ENCODE results near the gene RAB11FIP4. TPM values are rescaled to one million over a fixed set of nuclear protein-coding genes. Genes with fewer than 3 reads are reported as not detected.

The RAB11FIP4 gene
- polyA plus RNA-seq, 1 of the 3 experiments (the other 2 are of a cell fraction), result 9.4 TPM

DNA sequence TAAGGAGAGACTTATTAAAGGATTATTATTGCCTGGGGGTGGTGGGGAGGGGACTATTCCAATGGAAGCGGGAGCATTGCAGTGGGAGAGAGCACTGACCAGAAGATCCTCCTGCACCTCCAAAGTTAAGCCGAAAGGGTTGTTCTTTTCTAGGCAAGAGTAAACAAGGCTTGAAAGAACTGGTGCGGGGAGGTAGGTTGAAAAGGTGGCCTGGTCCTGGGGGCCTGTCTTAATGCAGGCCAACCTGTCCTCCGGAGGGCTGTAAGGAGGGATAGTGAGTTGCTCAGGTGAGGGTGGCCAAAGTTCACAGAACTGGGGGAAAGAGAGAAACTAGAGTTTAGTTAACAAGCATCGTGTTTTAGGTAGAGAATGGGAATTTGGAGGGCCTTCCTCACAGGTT is 65.3 kb downstream of the RAB11FIP4 start:
- Histone ChIP-seq H2AFZ (ENCODE audit: low read depth) (no peak overlapping the region), H3K4me1 (ENCODE audit: control insufficient read depth in 1 of 2, insufficient read depth in 2 of 2, low read depth in 1 of 2, low read length in 1 of 2) (no peaks in the 10 kb centered on the region; a peak in 1 of 4 replicates), H3K27me3 (ENCODE audit: insufficient read depth) (no peaks in the 10 kb centered on the region), H3K9me3 (no peaks in the 10 kb centered on the region), H3K9ac (no peak overlapping the region), H4K20me1 (ENCODE audit: insufficient read depth) (no peaks in the 10 kb centered on the region), H3K36me3 (replicated peaks in 1 of 2; ENCODE audit: control insufficient read depth in 1 of 2, insufficient read depth in 2 of 2, low read length in 1 of 2) (no peaks in the 10 kb centered on the region), H3F3A (replicated peaks; ENCODE audit: insufficient read depth) (no peaks in the 10 kb centered on the region), H3K9me2 (no peaks in the 10 kb centered on the region), H3K4me3 (ENCODE audit: low read depth in 2 of 2, low read length in 1 of 2) (no peak overlapping the region), H3K79me2 (ENCODE audit: insufficient read depth) (no peaks in the 10 kb centered on the region), H3K4me2 (no peak overlapping the region), H3K27ac (ENCODE audit: low read depth in 2 of 2, low read length in 1 of 2) (no peak overlapping the region)
- ChIA-PET POLR2A (no interaction called here), CTCF (interaction anchor here (3.0 kb wide), 1 partner anchor 68 kb away, joined by 10 read pairs; no protein-coding TSS in a partner anchor)
- TF ChIP-seq, protein P1, sequence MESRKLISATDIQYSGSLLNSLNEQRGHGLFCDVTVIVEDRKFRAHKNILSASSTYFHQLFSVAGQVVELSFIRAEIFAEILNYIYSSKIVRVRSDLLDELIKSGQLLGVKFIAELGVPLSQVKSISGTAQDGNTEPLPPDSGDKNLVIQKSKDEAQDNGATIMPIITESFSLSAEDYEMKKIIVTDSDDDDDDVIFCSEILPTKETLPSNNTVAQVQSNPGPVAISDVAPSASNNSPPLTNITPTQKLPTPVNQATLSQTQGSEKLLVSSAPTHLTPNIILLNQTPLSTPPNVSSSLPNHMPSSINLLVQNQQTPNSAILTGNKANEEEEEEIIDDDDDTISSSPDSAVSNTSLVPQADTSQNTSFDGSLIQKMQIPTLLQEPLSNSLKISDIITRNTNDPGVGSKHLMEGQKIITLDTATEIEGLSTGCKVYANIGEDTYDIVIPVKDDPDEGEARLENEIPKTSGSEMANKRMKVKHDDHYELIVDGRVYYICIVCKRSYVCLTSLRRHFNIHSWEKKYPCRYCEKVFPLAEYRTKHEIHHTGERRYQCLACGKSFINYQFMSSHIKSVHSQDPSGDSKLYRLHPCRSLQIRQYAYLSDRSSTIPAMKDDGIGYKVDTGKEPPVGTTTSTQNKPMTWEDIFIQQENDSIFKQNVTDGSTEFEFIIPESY (IDR thresholded peaks at IDR 0.05; ENCODE audit: borderline replicate concordance, low read depth), result no peak
- TF ChIP-seq MEF2A (IDR thresholded peaks at IDR 0.05; ENCODE audit: borderline replicate concordance, low read depth), result no peak
- no peak for TF ChIP-seq NRF1 (IDR thresholded peaks at IDR 0.05; ENCODE audit: low read depth, low read length)
- no peak for TF ChIP-seq EP300 (IDR thresholded peaks at IDR 0.05; ENCODE audit: borderline replicate concordance in 1 of 2, low read depth in 1 of 2, low read length in 1 of 2)
- no peak for TF ChIP-seq TCF12 (IDR thresholded peaks at IDR 0.05)
- TF ChIP-seq, protein P2, sequence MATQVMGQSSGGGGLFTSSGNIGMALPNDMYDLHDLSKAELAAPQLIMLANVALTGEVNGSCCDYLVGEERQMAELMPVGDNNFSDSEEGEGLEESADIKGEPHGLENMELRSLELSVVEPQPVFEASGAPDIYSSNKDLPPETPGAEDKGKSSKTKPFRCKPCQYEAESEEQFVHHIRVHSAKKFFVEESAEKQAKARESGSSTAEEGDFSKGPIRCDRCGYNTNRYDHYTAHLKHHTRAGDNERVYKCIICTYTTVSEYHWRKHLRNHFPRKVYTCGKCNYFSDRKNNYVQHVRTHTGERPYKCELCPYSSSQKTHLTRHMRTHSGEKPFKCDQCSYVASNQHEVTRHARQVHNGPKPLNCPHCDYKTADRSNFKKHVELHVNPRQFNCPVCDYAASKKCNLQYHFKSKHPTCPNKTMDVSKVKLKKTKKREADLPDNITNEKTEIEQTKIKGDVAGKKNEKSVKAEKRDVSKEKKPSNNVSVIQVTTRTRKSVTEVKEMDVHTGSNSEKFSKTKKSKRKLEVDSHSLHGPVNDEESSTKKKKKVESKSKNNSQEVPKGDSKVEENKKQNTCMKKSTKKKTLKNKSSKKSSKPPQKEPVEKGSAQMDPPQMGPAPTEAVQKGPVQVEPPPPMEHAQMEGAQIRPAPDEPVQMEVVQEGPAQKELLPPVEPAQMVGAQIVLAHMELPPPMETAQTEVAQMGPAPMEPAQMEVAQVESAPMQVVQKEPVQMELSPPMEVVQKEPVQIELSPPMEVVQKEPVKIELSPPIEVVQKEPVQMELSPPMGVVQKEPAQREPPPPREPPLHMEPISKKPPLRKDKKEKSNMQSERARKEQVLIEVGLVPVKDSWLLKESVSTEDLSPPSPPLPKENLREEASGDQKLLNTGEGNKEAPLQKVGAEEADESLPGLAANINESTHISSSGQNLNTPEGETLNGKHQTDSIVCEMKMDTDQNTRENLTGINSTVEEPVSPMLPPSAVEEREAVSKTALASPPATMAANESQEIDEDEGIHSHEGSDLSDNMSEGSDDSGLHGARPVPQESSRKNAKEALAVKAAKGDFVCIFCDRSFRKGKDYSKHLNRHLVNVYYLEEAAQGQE (IDR thresholded peaks at IDR 0.05; ENCODE audit: low read depth, low read length), result no peak
- no peak for TF ChIP-seq ELF1 (IDR thresholded peaks at IDR 0.05)
- TF ChIP-seq, protein P3, sequence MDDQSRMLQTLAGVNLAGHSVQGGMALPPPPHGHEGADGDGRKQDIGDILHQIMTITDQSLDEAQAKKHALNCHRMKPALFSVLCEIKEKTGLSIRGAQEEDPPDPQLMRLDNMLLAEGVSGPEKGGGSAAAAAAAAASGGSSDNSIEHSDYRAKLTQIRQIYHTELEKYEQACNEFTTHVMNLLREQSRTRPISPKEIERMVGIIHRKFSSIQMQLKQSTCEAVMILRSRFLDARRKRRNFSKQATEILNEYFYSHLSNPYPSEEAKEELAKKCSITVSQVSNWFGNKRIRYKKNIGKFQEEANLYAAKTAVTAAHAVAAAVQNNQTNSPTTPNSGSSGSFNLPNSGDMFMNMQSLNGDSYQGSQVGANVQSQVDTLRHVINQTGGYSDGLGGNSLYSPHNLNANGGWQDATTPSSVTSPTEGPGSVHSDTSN (IDR thresholded peaks at IDR 0.05), result no peak
- TF ChIP-seq MXI1 (IDR thresholded peaks at IDR 0.05; ENCODE audit: low read depth, low read length), result no peak
- TF ChIP-seq SMC3 (IDR thresholded peaks at IDR 0.05; ENCODE audit: low read depth, low read length), result no peak
- no peak for TF ChIP-seq TEAD4 (IDR thresholded peaks at IDR 0.05; ENCODE audit: borderline replicate concordance, insufficient read depth)
- TF ChIP-seq, protein P4, sequence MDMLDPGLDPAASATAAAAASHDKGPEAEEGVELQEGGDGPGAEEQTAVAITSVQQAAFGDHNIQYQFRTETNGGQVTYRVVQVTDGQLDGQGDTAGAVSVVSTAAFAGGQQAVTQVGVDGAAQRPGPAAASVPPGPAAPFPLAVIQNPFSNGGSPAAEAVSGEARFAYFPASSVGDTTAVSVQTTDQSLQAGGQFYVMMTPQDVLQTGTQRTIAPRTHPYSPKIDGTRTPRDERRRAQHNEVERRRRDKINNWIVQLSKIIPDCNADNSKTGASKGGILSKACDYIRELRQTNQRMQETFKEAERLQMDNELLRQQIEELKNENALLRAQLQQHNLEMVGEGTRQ (IDR thresholded peaks at IDR 0.05; ENCODE audit: borderline replicate concordance, low read depth, low read length), result no peak
- no peak for TF ChIP-seq RAD21 (IDR thresholded peaks at IDR 0.05; ENCODE audit: low read length)
- no peak for TF ChIP-seq SIN3A (IDR thresholded peaks at IDR 0.05; ENCODE audit: borderline replicate concordance, low read depth, low read length)
- TF ChIP-seq RFX5 (IDR thresholded peaks at IDR 0.05; ENCODE audit: low read length), result no peak
- no peak for TF ChIP-seq JUND (IDR thresholded peaks at IDR 0.05)
- TF ChIP-seq, protein P5, sequence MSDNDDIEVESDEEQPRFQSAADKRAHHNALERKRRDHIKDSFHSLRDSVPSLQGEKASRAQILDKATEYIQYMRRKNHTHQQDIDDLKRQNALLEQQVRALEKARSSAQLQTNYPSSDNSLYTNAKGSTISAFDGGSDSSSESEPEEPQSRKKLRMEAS (IDR thresholded peaks at IDR 0.05; ENCODE audit: low read depth), result no peak
- WGBS (ENCODE audit: low lambda C conversion rate), result 92% methylated on average over 5 of the region's 5 CpGs
- no peak for DNase-seq
